HEK293 (cell line): ENCODE data around the gene TMEM238.
"Not testable (repeated sequence)": the region's sequence is repeated elsewhere in the genome, so short reads cannot be mapped to it uniquely, and the experiment has no call there.

ENCODE experiments used
- CTCF ChIP-seq: fragments of 450-650 bp; formaldehyde crosslinking; IDR thresholded peaks from 2 replicates; pipeline ENCODE4 v1.5.1; 2016; ENCODE audit warnings: missing biosample characterization, missing genetic modification characterization
- PRDM6 ChIP-seq: fragments of 450-650 bp; formaldehyde crosslinking; IDR thresholded peaks from 2 replicates; pipeline ENCODE4 v1.5.1; 2017; ENCODE audit warnings: missing biosample characterization, missing genetic modification characterization
- ZBTB44 ChIP-seq: fragments of 450-650 bp; IDR thresholded peaks from 2 replicates; pipeline ENCODE4 v1.5.1; 2018; ENCODE audit warnings: missing biosample characterization, mild to moderate bottlenecking, missing genetic modification characterization
- ZNF140 ChIP-seq: fragments of 450-650 bp; formaldehyde crosslinking; IDR thresholded peaks from 2 replicates; pipeline ENCODE4 v1.5.1; 2016; ENCODE audit warnings: missing biosample characterization, missing genetic modification characterization

GRCh38 chr19:55329791-55330190 lies 54.3 kb downstream of the TMEM238 start:
- not testable (repeated sequence) for TF ChIP-seq CTCF, ZNF140, PRDM6, ZBTB44 (tag by site-specific recombination)
